GM13976 (cell line): Measurements from ENCODE around the gene FAM20C.
"Not testable (repeated sequence)": the region's sequence is repeated elsewhere in the genome, so short reads cannot be mapped to it uniquely, and the experiment has no call there.

ENCODE experiments used
- DNase-seq: peaks from one replicate; pipeline ENCODE4 v3.0.0; 2012; ENCODE audit warnings: low spot score
- CTCF ChIP-seq: IDR thresholded peaks from 2 replicates; pipeline ENCODE4 v1.5.1; 2012; ENCODE audit warnings: borderline replicate concordance, mild to moderate bottlenecking; ENCODE audit not compliant: insufficient read depth; ENCODE audit errors: extremely low read depth, missing control alignments, control extremely low read depth
- in situ Hi-C: fragments of 300-500 bp; cut with MboI; formaldehyde crosslinking; loops from one replicate; pipeline ENCODE4 v1.12.0; 2022; ENCODE audit warnings: low sequenced_read_pairs, mixed read lengths, inconsistent platforms; ENCODE audit not compliant: unreplicated experiment

The FAM20C gene

GRCh38 chr7:181738-182137 lies 10.6 kb upstream of the FAM20C start:
- no peak for DNase-seq
- no peak for TF ChIP-seq CTCF
- in situ Hi-C loops, result no loop called here

GRCh38 chr7:182502-182901 lies 9.9 kb upstream of the FAM20C start:
- DNase-seq, in situ Hi-C loops: not testable (repeated sequence)

- no peak for DNase-seq
- in situ Hi-C loops, result no loop called here
- TF ChIP-seq CTCF, result no peak
Measured at GRCh38 chr7:183496-184292, 8.7 kb upstream of the FAM20C start.

- DNase-seq, result no peak
- in situ Hi-C loops, result no loop called here
- no peak for TF ChIP-seq CTCF
Measured at GRCh38 chr7:184294-185264, 7.8 kb upstream of the FAM20C start.

- DNase-seq, result no peak
- TF ChIP-seq CTCF, result no peak
- in situ Hi-C loops, result no loop called here
Measured at GRCh38 chr7:186516-187113, 5.8 kb upstream of the FAM20C start.

- no peak for DNase-seq
- in situ Hi-C loops, result no loop called here
- TF ChIP-seq CTCF, result no peak
Measured at GRCh38 chr7:187227-187927, 5.0 kb upstream of the FAM20C start.

- no peak for TF ChIP-seq CTCF
- in situ Hi-C loops, result no loop called here
- no peak for DNase-seq
Measured at GRCh38 chr7:188174-188573, 4.2 kb upstream of the FAM20C start.
